ENCODE results near the gene PIP4P1. TPM values are rescaled to one million over a fixed set of nuclear protein-coding genes. Genes with fewer than 3 reads are reported as not detected.

Gene PIP4P1
- total and polyA plus RNA-seq, 2 of the 13 experiments (the other 11 are each of a cell fraction or from before 2014, with no cell fraction given), result 33.4 to 47.0 TPM

DNA sequence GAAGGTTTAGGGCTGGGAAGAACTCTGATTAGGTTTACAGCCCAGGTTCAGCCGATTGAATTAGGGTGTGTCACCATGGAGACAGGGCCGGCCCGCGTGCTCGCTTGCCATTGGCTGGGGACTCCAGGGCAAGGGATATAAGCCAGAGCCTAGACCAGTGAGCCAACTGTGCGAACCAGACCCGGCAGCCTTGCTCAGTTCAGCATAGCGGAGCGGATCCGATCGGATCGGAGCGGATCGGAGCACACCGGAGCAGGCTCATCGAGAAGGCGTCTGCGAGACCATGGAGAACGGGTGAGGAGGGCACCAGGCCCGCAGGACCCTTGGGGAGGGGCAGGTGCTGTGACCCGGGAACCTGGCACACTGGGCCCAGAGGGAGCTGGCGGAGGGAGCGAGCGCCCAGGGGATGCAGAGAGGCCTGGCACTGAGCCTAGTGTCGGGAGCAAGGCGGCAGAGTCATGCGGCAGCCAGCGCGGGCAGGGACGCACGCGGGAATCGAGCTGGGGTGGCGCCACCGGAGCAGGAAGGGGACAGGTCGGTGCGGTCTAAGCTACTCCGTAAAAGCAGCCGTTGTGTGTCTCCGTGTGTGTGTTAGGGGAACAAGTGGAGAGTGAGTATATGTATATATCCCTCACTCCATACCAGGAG is 8.1 kb upstream of the PIP4P1 start, which contains the start of gene PNP (continued):
- TF ChIP-seq ZNF644 (CRISPR knock-in tag; IDR thresholded peaks at IDR 0.05; ENCODE audit: low read depth) (no peak), YEATS2 (CRISPR knock-in tag; IDR thresholded peaks at IDR 0.05; ENCODE audit: borderline replicate concordance) (peak; percentile 75), SATB2 (CRISPR knock-in tag; IDR thresholded peaks at IDR 0.05) (no peak), ZNF337 (CRISPR knock-in tag; IDR thresholded peaks at IDR 0.05; ENCODE audit: borderline replicate concordance, low read depth) (no peak), CENPX (CRISPR knock-in tag; IDR thresholded peaks at IDR 0.05) (no peak), KAT2B (IDR thresholded peaks at IDR 0.05; ENCODE audit: borderline replicate concordance, low read depth, low read length) (no peak), POLR2AphosphoS5 (IDR thresholded peaks at IDR 0.05; ENCODE audit: low read depth, low read length) (peak; percentile 99), DNMT1 (CRISPR knock-in tag; IDR thresholded peaks at IDR 0.05) (peak; percentile 84; the same call in 1 of the 2 replicates), PCBP2 (optimal IDR thresholded peaks at IDR 0.05; ENCODE audit: low read depth, low read length, poor library complexity, severe bottlenecking) (no peak), ZMYM3 (CRISPR knock-in tag; IDR thresholded peaks at IDR 0.05) (0 out of 2 replicates have a peak, but pooled peaks have one; percentile 45), ZBTB7B (CRISPR knock-in tag; IDR thresholded peaks at IDR 0.05) (peak; percentile 60; the same call in 1 of the 2 replicates)
- TF ChIP-seq, protein P1, sequence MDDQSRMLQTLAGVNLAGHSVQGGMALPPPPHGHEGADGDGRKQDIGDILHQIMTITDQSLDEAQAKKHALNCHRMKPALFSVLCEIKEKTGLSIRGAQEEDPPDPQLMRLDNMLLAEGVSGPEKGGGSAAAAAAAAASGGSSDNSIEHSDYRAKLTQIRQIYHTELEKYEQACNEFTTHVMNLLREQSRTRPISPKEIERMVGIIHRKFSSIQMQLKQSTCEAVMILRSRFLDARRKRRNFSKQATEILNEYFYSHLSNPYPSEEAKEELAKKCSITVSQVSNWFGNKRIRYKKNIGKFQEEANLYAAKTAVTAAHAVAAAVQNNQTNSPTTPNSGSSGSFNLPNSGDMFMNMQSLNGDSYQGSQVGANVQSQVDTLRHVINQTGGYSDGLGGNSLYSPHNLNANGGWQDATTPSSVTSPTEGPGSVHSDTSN (CRISPR knock-in tag; IDR thresholded peaks at IDR 0.05; ENCODE audit: borderline replicate concordance), result no peak
- TF ChIP-seq, protein P2, sequence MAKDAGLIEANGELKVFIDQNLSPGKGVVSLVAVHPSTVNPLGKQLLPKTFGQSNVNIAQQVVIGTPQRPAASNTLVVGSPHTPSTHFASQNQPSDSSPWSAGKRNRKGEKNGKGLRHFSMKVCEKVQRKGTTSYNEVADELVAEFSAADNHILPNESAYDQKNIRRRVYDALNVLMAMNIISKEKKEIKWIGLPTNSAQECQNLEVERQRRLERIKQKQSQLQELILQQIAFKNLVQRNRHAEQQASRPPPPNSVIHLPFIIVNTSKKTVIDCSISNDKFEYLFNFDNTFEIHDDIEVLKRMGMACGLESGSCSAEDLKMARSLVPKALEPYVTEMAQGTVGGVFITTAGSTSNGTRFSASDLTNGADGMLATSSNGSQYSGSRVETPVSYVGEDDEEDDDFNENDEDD (CRISPR knock-in tag; IDR thresholded peaks at IDR 0.05; ENCODE audit: borderline replicate concordance), result peak; percentile 81; the same call in 1 of the 2 replicates
- TF ChIP-seq, protein P3, sequence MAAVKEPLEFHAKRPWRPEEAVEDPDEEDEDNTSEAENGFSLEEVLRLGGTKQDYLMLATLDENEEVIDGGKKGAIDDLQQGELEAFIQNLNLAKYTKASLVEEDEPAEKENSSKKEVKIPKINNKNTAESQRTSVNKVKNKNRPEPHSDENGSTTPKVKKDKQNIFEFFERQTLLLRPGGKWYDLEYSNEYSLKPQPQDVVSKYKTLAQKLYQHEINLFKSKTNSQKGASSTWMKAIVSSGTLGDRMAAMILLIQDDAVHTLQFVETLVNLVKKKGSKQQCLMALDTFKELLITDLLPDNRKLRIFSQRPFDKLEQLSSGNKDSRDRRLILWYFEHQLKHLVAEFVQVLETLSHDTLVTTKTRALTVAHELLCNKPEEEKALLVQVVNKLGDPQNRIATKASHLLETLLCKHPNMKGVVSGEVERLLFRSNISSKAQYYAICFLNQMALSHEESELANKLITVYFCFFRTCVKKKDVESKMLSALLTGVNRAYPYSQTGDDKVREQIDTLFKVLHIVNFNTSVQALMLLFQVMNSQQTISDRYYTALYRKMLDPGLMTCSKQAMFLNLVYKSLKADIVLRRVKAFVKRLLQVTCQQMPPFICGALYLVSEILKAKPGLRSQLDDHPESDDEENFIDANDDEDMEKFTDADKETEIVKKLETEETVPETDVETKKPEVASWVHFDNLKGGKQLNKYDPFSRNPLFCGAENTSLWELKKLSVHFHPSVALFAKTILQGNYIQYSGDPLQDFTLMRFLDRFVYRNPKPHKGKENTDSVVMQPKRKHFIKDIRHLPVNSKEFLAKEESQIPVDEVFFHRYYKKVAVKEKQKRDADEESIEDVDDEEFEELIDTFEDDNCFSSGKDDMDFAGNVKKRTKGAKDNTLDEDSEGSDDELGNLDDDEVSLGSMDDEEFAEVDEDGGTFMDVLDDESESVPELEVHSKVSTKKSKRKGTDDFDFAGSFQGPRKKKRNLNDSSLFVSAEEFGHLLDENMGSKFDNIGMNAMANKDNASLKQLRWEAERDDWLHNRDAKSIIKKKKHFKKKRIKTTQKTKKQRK (IDR thresholded peaks at IDR 0.05; ENCODE audit: low read length), result no peak
- TF ChIP-seq, protein P4, sequence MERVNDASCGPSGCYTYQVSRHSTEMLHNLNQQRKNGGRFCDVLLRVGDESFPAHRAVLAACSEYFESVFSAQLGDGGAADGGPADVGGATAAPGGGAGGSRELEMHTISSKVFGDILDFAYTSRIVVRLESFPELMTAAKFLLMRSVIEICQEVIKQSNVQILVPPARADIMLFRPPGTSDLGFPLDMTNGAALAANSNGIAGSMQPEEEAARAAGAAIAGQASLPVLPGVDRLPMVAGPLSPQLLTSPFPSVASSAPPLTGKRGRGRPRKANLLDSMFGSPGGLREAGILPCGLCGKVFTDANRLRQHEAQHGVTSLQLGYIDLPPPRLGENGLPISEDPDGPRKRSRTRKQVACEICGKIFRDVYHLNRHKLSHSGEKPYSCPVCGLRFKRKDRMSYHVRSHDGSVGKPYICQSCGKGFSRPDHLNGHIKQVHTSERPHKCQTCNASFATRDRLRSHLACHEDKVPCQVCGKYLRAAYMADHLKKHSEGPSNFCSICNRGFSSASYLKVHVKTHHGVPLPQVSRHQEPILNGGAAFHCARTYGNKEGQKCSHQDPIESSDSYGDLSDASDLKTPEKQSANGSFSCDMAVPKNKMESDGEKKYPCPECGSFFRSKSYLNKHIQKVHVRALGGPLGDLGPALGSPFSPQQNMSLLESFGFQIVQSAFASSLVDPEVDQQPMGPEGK (CRISPR knock-in tag; IDR thresholded peaks at IDR 0.05), result peak; percentile 23; the same call in 1 of the 2 replicates
